H1 (cell line): ENCODE measurements around the gene DNAJC17. TPM values are rescaled to one million over a fixed set of nuclear protein-coding genes. Genes with fewer than 3 reads are reported as not detected.

ENCODE experiments used
- EP300 ChIP-seq, 2 experiments: IDR thresholded peaks; 1 replicate in 1 of 2; 2 replicates in 1 of 2; pipeline ENCODE4 v1.6.1; 2011 to 2012; ENCODE audit warnings: low read depth in 2 of 2, low read length in 2 of 2, mild to moderate bottlenecking in 2 of 2, borderline replicate concordance in 1 of 2, inconsistent platforms in 1 of 2, moderate library complexity in 1 of 2
- RNF2 ChIP-seq: fragments of 200-900, 300-1000 bp; sonication (generic); IDR thresholded peaks from 2 replicates; pipeline ENCODE4 v1.7.1; 2016; ENCODE audit warnings: borderline replicate concordance, low read depth, mild to moderate bottlenecking, antibody characterized with exemption, low read length; ENCODE audit not compliant: poor library complexity, severe bottlenecking; ENCODE audit errors: missing control alignments
- SP2 ChIP-seq: IDR thresholded peaks from 2 replicates; pipeline ENCODE4 v1.6.1; 2012; ENCODE audit warnings: mild to moderate bottlenecking, low read length, inconsistent platforms
- ZNF274 ChIP-seq: IDR thresholded peaks from 2 replicates; pipeline ENCODE4 v1.7.0; 2012; ENCODE audit warnings: low read length, borderline replicate concordance; ENCODE audit errors: extremely low read depth
- polyA plus RNA-seq, 7 experiments: library from polyadenylated mRNA; depleted of rRNA in 3 of 7; stranded (reverse) in 5 of 7; unstranded in 2 of 7; fragments of >200 nt in 5 of 7; fragments of 200-250 nt in 2 of 7; gene quantifications; 1 replicate in 5 of 7; 2 replicates in 1 of 7; 4 replicates in 1 of 7; pipeline versions ENCODE4 v1.2.1 to v1.2.3, GENCODE V29; 2011 to 2013; ENCODE audit warnings: missing spikeins in 2 of 7, mixed read lengths in 2 of 7
- total RNA-seq: library from RNA; stranded (reverse); fragmentation: NEBNext Ultra II Directional; extraction: Animal tissue kit (Norgen Biotek cat#: 25700); gene quantifications from 2 replicates; pipeline ENCODE4 v1.2.1, GENCODE V29; 2021
- TF ChIP-seq, protein P1 (sequence below): fragments of 300-600 bp; sonication (generic); IDR thresholded peaks from 2 replicates; pipeline ENCODE4 v1.7.1; 2012; ENCODE audit warnings: low read length, moderate library complexity, mild to moderate bottlenecking, inconsistent platforms; ENCODE audit not compliant: insufficient replicate concordance

Gene DNAJC17
- total and polyA plus RNA-seq, 2 of the 8 experiments (the other 6 are each of a cell fraction or from before 2014, with no cell fraction given) = 39.5 to 45.4 TPM

GRCh38 chr15:40744815-40745152 lies 62.5 kb downstream of the DNAJC17 start (continued):
- TF ChIP-seq RNF2 (no peak), SP2 (no peak), EP300 (IDR thresholded peaks at IDR 0.05; ENCODE audit: borderline replicate concordance in 1 of 2, low read depth in 2 of 2, low read length in 2 of 2) (no peak), ZNF274 (no peak)
- TF ChIP-seq, protein P1, sequence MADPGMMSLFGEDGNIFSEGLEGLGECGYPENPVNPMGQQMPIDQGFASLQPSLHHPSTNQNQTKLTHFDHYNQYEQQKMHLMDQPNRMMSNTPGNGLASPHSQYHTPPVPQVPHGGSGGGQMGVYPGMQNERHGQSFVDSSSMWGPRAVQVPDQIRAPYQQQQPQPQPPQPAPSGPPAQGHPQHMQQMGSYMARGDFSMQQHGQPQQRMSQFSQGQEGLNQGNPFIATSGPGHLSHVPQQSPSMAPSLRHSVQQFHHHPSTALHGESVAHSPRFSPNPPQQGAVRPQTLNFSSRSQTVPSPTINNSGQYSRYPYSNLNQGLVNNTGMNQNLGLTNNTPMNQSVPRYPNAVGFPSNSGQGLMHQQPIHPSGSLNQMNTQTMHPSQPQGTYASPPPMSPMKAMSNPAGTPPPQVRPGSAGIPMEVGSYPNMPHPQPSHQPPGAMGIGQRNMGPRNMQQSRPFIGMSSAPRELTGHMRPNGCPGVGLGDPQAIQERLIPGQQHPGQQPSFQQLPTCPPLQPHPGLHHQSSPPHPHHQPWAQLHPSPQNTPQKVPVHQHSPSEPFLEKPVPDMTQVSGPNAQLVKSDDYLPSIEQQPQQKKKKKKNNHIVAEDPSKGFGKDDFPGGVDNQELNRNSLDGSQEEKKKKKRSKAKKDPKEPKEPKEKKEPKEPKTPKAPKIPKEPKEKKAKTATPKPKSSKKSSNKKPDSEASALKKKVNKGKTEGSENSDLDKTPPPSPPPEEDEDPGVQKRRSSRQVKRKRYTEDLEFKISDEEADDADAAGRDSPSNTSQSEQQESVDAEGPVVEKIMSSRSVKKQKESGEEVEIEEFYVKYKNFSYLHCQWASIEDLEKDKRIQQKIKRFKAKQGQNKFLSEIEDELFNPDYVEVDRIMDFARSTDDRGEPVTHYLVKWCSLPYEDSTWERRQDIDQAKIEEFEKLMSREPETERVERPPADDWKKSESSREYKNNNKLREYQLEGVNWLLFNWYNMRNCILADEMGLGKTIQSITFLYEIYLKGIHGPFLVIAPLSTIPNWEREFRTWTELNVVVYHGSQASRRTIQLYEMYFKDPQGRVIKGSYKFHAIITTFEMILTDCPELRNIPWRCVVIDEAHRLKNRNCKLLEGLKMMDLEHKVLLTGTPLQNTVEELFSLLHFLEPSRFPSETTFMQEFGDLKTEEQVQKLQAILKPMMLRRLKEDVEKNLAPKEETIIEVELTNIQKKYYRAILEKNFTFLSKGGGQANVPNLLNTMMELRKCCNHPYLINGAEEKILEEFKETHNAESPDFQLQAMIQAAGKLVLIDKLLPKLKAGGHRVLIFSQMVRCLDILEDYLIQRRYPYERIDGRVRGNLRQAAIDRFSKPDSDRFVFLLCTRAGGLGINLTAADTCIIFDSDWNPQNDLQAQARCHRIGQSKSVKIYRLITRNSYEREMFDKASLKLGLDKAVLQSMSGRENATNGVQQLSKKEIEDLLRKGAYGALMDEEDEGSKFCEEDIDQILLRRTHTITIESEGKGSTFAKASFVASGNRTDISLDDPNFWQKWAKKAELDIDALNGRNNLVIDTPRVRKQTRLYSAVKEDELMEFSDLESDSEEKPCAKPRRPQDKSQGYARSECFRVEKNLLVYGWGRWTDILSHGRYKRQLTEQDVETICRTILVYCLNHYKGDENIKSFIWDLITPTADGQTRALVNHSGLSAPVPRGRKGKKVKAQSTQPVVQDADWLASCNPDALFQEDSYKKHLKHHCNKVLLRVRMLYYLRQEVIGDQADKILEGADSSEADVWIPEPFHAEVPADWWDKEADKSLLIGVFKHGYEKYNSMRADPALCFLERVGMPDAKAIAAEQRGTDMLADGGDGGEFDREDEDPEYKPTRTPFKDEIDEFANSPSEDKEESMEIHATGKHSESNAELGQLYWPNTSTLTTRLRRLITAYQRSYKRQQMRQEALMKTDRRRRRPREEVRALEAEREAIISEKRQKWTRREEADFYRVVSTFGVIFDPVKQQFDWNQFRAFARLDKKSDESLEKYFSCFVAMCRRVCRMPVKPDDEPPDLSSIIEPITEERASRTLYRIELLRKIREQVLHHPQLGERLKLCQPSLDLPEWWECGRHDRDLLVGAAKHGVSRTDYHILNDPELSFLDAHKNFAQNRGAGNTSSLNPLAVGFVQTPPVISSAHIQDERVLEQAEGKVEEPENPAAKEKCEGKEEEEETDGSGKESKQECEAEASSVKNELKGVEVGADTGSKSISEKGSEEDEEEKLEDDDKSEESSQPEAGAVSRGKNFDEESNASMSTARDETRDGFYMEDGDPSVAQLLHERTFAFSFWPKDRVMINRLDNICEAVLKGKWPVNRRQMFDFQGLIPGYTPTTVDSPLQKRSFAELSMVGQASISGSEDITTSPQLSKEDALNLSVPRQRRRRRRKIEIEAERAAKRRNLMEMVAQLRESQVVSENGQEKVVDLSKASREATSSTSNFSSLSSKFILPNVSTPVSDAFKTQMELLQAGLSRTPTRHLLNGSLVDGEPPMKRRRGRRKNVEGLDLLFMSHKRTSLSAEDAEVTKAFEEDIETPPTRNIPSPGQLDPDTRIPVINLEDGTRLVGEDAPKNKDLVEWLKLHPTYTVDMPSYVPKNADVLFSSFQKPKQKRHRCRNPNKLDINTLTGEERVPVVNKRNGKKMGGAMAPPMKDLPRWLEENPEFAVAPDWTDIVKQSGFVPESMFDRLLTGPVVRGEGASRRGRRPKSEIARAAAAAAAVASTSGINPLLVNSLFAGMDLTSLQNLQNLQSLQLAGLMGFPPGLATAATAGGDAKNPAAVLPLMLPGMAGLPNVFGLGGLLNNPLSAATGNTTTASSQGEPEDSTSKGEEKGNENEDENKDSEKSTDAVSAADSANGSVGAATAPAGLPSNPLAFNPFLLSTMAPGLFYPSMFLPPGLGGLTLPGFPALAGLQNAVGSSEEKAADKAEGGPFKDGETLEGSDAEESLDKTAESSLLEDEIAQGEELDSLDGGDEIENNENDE = no peak
